ENCODE measurements around the gene HOXA2.

The HOXA2 gene

GRCh38 chr7:27071622-27072390 is 30.7 kb downstream of the HOXA2 start:
- DNase-seq, result no peak

- DNase-seq, result no peak
These were observed 34.2 kb downstream of the HOXA2 start for GRCh38 chr7:27068259-27068658.

- no peak for DNase-seq
These were observed 36.3 kb downstream of the HOXA2 start for GRCh38 chr7:27066148-27066547.

- no peak for DNase-seq
These were observed 36.8 kb downstream of the HOXA2 start for GRCh38 chr7:27065709-27066108.

GRCh38 chr7:27064661-27065060 is 37.8 kb downstream of the HOXA2 start:
- no peak for DNase-seq

GRCh38 chr7:27064159-27064558 is 38.3 kb downstream of the HOXA2 start:
- no peak for DNase-seq

GRCh38 chr7:27062946-27063345 is 39.5 kb downstream of the HOXA2 start:
- no peak for DNase-seq

- DNase-seq, result no peak
These were observed 49.3 kb downstream of the HOXA2 start for GRCh38 chr7:27053153-27053552.

GRCh38 chr7:27051451-27051850 is 51.0 kb downstream of the HOXA2 start:
- DNase-seq, result no peak
